Renal cortex interstitium (tissue), 11 donors: ENCODE measurements around the gene FOXN3. TPM values are rescaled to one million over a fixed set of nuclear protein-coding genes. Genes with fewer than 3 reads are reported as not detected.

ENCODE experiments used
- DNase-seq, 11 donors: peaks; one replicate each; pipeline ENCODE4 v3.0.0-alpha.2; 2013; ENCODE audit warnings: low read depth in 9 of 11, low spot score in 4 of 11; ENCODE audit errors: extremely low read depth in 1 of 11
- polyA plus RNA-seq, 3 donors: library from polyadenylated mRNA; unstranded; fragments of 120-200 nt; gene quantifications; one replicate each; pipeline ENCODE4 v1.2.1, GENCODE V29; 2013; ENCODE audit not compliant: insufficient read length in 3 of 3

Gene FOXN3
- polyA plus RNA-seq, 3 donors: 30.8 to 32.3 (median 31.1) TPM

GRCh38 chr14:89144066-89144465 is 273.0 kb downstream of the FOXN3 start:
- DNase-seq: no peak

DNA sequence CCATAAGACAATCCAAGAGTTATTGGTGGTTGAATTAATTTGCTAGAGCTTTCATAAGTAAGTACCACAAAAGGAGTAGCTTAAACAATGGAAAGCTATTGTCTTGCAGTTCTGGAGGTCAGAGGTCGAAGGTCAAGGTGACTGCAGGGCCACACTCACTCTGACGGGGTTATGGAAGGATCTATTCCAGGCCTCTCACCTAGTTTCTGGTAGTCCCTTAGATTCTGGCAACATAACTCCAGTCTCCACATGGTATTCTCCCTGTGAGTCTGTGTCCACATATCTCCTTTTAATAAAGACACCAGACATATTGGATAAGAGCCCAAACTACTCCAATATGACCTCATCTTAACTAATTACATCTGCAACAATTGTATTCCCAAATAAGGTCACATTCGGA is 273.4 kb downstream of the FOXN3 start:
- no peak for DNase-seq

GRCh38 chr14:89142366-89142765 is 274.7 kb downstream of the FOXN3 start:
- no peak for DNase-seq

GRCh38 chr14:89141862-89142261 is 275.2 kb downstream of the FOXN3 start:
- no peak for DNase-seq

DNA sequence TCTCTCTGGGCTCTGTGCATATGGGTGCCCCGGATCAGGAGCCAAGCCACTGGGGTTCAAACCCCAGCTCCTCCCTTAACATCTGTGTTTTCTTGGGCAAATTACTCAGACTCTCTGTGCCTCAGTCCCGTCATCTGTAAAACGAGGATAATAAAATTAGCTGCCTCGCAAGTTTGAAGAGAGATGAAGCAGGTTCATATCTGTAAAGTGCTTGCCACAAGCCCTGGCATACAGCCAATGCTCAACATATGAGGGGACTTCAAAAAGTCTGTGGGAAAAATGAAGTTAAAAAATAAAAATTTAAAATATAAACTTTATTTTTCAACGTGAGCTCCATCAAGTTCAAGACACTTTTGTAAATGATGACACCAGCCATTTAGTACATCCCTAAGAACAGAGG is 276.7 kb downstream of the FOXN3 start:
- no peak for DNase-seq

DNA sequence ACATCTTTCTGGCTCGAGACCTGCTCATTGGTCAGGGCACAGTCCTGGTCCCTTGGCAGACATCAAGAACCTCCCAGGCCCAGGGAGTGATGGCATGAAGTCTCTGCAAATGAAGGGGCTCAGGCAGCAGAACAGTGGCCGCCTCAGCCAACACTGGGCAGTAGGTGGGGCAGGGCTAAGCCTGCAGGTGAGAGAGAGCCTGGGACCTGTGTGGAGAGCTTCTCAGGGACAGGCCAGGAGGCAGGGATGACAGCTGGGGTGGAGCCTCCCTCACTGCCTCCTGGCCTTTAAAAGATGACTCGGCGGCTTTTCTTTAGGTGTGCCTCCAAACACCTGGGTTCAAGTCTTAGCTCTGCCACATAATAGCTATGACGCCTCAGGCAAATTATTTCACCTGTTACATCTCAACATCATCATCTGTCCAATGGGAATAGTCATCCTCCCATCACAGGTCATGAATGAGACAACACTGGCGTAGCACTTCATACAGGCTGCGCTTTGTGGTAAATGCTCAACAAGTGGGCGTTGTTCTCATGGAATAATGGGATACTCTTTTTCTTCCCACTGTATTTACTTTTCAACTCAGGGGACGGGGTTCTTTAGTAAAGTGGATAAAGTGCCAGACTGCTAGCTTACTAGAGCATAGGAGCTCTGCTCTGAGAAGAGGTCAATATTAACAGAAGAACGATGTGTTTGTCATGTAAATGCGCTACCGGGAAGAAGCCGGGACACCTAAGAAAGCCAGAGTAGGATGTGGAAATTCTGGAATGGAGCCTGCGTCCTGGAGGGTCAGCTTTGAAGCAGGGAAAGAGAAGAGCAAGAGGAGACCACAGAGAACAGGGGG is 277.4 kb downstream of the FOXN3 start:
- DNase-seq: no peak

DNA sequence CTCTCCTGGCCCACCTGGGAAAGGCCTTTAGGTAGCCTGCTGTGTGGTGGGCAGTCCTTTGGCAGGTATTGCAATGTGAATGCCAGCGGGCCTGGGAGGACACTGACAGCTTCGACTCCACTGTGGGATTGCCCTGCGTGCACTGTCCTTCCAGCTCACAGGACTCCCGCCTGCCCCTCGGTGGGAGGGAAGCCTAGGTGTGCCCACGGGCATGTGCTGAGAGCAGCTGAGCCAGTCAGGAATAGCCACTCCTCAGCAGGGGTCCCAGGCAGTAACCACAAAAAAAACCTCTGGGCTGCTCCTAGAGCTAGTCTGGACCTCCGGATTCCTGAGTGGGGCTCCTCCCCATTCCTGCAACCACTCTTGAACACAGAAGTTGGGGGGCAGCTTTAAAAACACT is 278.2 kb downstream of the FOXN3 start:
- no peak for DNase-seq

DNA sequence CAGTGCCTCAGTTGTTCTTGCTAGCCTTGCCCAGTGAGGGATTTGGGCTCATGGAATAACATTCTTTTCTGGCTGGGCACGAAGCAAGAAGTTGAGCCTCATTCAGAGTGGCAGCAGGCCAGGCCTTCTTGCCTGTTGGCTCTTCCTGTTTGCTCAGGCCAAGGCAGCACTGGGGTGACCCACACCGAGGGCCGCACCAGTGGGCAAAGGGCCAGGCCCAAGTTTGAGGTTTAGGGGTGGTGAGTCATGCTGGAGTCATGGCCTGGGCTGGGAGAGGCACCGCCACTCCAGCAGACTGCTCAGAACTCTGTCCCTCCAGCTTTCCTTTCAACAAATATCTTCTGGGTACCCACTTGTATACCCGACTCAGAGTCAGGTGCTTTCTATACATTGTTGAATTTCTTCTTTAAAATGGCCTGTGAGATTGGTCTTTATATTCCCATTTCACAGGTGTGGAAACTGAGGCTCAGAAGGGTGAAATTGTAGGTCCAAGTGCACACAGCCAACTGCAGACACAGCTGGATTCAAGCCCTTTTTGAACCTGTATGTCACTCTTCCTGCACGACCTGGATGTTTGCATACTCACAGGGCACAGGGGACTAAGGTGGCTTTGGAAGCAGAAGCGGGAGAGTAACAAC is 279.4 kb downstream of the FOXN3 start:
- DNase-seq: no peak

DNA sequence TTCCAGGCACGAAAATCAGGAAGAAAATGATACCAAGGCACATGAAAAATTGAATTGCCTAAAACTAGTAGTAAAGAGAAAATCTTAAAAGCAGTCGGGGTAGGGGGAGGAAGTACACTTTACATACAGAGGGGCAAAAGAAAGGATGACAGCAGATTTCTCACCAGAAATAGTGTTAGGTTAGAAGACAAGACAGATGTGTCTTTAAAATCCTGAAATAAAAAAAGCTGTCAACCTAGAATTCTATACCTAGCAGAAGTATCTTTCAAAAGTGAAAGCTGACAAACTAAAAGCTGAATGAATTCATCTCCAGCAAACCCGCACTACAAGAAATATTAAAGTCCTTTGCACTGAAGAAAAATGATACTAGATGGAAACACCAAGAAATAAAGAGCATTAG is 280.4 kb downstream of the FOXN3 start:
- DNase-seq: no peak

DNA sequence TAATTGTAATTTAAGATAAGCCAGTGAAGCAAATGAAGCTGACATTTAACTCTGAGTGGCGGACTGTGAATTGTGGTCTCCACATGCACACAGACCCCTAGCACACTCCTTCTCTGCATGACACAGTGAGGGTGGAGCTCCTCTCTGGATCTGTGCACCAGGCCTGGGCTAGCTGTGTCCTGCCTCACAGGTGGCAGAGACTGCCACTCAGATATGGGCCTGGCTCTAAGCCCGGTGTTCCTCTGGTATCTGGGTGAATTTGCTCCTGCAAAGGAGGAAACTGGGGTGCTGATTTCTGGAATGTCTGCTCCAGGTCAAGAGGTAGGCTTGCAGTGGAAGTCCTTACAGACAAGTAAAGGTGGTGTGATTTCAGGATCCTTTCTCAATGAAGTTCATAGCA is 282.4 kb downstream of the FOXN3 start:
- no peak for DNase-seq

DNA sequence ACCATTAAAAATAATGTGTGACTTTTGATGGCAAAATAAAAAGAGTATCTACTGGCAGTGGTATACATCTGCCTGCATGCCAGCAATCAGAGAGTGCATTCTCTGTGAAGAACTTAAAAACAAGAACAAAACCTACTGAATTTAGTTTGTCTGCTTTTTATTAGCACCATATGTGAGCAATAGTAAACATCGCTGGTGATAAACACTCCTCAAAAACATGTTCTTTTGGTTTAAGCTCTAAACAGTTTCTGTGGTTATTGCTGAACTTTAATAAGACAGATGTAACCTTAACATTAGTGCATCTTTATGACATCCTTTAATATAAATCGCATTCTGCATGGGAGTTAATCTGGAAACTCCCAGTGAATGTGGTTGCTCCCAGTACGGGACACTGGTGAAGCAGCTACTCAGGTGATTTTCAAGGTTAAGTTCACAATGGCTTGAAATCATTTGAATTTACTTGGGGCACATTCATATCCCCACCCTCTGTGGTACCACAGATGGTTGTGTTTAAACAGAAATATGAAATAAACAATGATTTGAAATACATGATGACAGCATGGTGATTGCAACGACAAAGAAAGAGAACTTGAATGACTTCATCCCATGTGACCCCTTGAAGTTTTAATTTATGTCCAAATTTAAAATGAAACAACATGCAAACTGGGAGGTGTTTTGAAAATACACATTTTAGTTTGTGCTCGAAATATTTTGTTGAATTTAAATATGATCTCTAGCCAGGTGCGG is 285.9 kb downstream of the FOXN3 start:
- DNase-seq: no peak

- DNase-seq: no peak
Measured at GRCh38 chr14:89129570-89129969, 287.5 kb downstream of the FOXN3 start.

DNA sequence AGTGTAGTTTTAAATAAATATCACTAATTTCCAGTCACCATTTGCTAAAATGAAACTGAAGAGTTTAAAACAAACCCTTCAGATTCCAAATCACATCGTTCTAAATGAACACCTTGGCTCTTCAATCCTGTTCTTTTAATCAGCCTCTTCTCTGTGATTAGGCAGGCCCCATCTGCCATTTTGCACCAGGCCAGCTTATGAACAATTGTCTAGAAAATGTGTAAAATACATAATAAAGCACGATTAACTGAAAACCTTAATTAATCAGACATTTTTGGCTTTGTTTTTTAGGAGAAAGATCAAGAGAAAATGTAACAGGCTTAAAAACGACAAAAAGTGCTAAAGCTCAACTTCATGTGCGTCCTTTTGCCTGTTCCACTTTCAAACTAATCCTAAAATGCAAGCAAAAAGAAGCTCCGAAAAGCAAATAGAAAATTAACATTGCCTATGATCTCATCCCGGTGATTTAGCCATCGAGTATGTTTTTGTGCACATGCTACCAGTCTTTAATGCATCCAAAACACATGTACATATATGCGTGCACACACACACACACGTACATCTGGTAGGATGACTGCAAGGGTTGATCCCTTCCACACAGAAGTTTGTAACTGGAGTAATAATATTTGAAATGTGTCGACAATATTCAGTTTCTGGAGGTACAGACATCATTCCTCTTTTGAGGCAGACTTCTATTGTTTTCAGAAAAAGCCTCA is 288.6 kb downstream of the FOXN3 start:
- no peak for DNase-seq

DNA sequence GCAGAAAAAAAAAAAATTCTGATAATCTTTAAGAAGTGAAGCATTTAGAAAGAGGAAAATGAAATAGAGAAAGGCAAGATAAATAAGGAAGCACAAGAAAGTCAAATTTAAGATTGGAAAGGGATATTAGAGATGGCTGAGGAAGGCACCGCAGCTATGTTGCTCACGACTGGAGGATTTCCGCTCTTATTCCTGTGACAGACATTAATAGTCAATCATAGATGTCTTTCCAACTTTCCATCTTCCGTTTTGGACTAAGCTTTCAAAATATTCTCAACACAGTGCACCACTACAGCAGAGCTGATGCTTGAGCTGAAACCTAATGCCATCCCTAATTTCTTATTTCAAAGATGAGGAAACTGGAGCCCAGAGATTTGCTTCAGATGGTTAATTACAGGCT is 290.6 kb downstream of the FOXN3 start:
- no peak for DNase-seq

DNA sequence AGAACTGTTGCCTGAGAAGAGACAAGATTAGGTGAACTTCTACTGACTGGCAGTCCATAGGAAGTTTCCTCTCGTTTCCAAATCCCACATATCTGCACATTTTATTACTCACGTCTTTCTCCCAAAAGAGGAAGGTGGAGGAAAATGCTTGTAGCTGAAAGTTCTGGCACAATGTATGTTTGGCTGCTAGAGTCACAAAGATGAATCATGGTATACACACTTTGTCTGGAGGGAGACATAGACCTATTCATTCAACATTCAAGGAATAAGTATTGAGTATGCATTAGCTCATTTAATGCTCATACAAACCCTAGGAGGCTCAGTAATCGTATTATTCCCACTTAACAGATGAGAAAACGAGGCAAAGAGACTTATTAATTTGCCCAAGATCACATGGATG is 291.8 kb downstream of the FOXN3 start:
- no peak for DNase-seq

DNA sequence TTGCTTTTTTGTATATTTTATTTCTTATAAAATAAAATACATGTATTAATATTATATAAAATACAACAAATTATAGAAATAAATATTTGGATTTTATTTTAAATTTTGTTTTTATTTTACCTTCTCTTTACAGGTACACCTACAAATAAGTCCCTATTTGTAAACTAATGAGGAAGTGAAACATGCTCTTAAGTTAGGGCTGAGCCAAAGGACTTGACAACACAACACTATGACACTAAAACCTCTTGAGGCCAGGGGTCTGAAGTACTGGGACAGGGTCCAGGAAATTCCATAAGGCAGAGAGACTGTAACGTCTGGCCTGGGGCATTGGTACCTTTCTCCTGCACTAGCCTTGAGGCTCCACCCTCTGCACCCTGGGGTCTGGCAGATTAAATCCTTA is 293.2 kb downstream of the FOXN3 start:
- no peak for DNase-seq

DNA sequence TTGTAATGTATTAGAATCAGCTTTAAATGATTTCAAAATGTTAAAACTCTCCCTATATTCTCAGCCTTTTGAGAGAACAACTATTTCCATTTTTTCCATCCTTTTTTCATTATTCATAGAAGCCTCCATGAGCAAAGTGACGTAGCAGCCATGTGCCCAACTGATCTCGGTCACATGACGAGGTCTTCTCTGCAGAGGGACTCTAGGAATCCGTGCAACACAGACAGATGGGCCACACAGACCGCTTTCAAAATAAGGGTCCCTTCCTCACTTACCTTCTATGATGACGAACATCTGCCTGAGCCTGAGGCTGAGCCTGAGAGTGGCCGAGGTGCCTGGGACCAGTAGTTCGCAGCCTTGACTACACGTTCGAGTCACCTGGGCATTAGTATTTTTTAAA is 293.8 kb downstream of the FOXN3 start:
- DNase-seq: no peak

- peak in 10 of 11 donors; percentile 16 to 65 (median 30) for DNase-seq
Measured at GRCh38 chr14:89121968-89122620, 294.9 kb downstream of the FOXN3 start.

- no peak for DNase-seq
Measured at GRCh38 chr14:89117012-89117411, 300.0 kb downstream of the FOXN3 start.
